ENCODE measurements around the gene IGF2BP2. TPM values are rescaled to one million over a fixed set of nuclear protein-coding genes. Genes with fewer than 3 reads are reported as not detected.

IGF2BP2 gene
- total and polyA plus RNA-seq, 2 of the 8 experiments (the other 6 are each of a cell fraction or from before 2014, with no cell fraction given): 7.4 to 121 TPM

GRCh38 chr3:185859294-185859972 lies 34.6 kb upstream of the IGF2BP2 start:
- no peak overlapping the region for H3K23ac ChIP-seq (ENCODE audit: insufficient read length)
- peak overlapping the region; percentile 44 for H4K91ac ChIP-seq (replicated peaks; ENCODE audit: insufficient read length, low read length)
- H3K14ac ChIP-seq (ENCODE audit: insufficient read length): no peak overlapping the region
- H4K8ac ChIP-seq (ENCODE audit: extremely low read depth, insufficient read depth, low read length): no peak overlapping the region
- H2BK12ac ChIP-seq (ENCODE audit: low read depth, low read length): no peak overlapping the region
- no peaks in the 10 kb centered on the region for H3K79me1 ChIP-seq (ENCODE audit: low read depth, low read length)
- H3K79me2 ChIP-seq (ENCODE audit: control insufficient read depth in 1 of 2, insufficient read depth in 2 of 2, low read length in 2 of 2): no peaks in the 10 kb centered on the region
- CTCF ChIA-PET (ENCODE audit: partially characterized antibody): interaction anchor here (0.6 to 2.1 kb wide), 4 partner anchors 12 to 199 kb away, joined by 3 to 11 read pairs (median 6); no protein-coding TSS in a partner anchor
- peak overlapping the region; percentile 72; the same call in 1 of the 2 replicates for H2BK15ac ChIP-seq (ENCODE audit: low read length)
- no peaks in the 10 kb centered on the region for H3K27me3 ChIP-seq (replicated peaks in 1 of 4; ENCODE audit: control insufficient read depth in 3 of 4, extremely low read depth in 1 of 4, insufficient read depth in 3 of 4, low read length in 3 of 4)
- H3K4me1 ChIP-seq (replicated peaks in 1 of 4; ENCODE audit: control insufficient read depth in 3 of 4, insufficient read depth in 4 of 4, low read length in 3 of 4): no peaks in the 10 kb centered on the region
- no peak for DNase-seq (ENCODE audit: low read depth in 1 of 2, low spot score in 2 of 2)
- no peak overlapping the region for H3K4me2 ChIP-seq (ENCODE audit: insufficient read depth in 1 of 2, low read depth in 2 of 2, low read length in 2 of 2)
- no peak overlapping the region for H3K9ac ChIP-seq (replicated peaks in 1 of 4; ENCODE audit: extremely low read depth in 1 of 4, low read depth in 3 of 4, low read length in 3 of 4)
- FAIRE-seq: no peak
- H2AFZ ChIP-seq (ENCODE audit: low read length): no peak overlapping the region
- no peak overlapping the region for H2BK120ac ChIP-seq (replicated peaks; ENCODE audit: low read depth, low read length)
- H3K9me3 ChIP-seq (ENCODE audit: insufficient read depth in 2 of 2, low read depth in 1 of 2, low read length in 1 of 2): peaks cover 0 to 4% of the 10 kb centered on the region in 2 experiments; a peak in 1 of 4 replicates
- no peaks in the 10 kb centered on the region for H3K23me2 ChIP-seq (ENCODE audit: low read depth, low read length)
- no peak overlapping the region for H4K5ac ChIP-seq (ENCODE audit: insufficient read length, low read depth, low read length)
- POLR2A ChIA-PET (ENCODE audit: partially characterized antibody): interaction anchor here (0.7 kb wide), 1 partner anchor 11 kb away, joined by 4 read pairs; no protein-coding TSS in a partner anchor
- H3K56ac ChIP-seq (replicated peaks; ENCODE audit: insufficient read length, low read depth, low read length): no peak overlapping the region
- no peak overlapping the region for H2BK5ac ChIP-seq (ENCODE audit: low read depth, low read length)
- no peaks in the 10 kb centered on the region for H4K20me1 ChIP-seq (replicated peaks in 1 of 2; ENCODE audit: control insufficient read depth in 1 of 2, insufficient read depth in 2 of 2, low read length in 2 of 2)
- no peak overlapping the region for H2BK20ac ChIP-seq (ENCODE audit: low read length)
- 93% methylated on average over 4 of the region's 4 CpGs; no CpG with 5 or more reads in 1 of the 2 experiments for WGBS, 2 experiments (ENCODE audit: extremely low coverage in 1 of 2, insufficient coverage in 1 of 2, insufficient read length in 1 of 2, insufficient replicate concordance in 2 of 2, low coverage in 1 of 2, low lambda C conversion rate in 2 of 2, missing lambda C conversion rate in 1 of 2)
- H2AK5ac ChIP-seq (ENCODE audit: low read depth, low read length): no peak overlapping the region
- H3K4ac ChIP-seq (replicated peaks; ENCODE audit: insufficient read length, low read depth, low read length): no peak overlapping the region
- H3K27ac ChIP-seq (ENCODE audit: low read depth, low read length): no peak overlapping the region
- H3K4me3 ChIP-seq (ENCODE audit: extremely low read depth in 1 of 4, insufficient read depth in 2 of 4, low read depth in 3 of 4, low read length in 4 of 4): no peak overlapping the region
- TF ChIP-seq GABPA (IDR thresholded peaks at IDR 0.05; ENCODE audit: borderline replicate concordance, insufficient read depth, low read length) (no peak), EGR1 (IDR thresholded peaks at IDR 0.05; ENCODE audit: borderline replicate concordance, low read depth, low read length) (no peak)
- no peak overlapping the region for H3K18ac ChIP-seq (ENCODE audit: extremely low read depth, low read length)
- no peaks in the 10 kb centered on the region for H3K36me3 ChIP-seq (ENCODE audit: control insufficient read depth in 2 of 4, insufficient read depth in 4 of 4, low read length in 3 of 4)

Measured in H1 (cell line).